GM21528 (cell line): Measurements from ENCODE around the gene SLC10A3.

Experiments used
- ATAC-seq: cut with Tn5 transposase; IDR thresholded peaks from one replicate; pipeline ENCODE4 v1.9.1; 2021; ENCODE audit warnings: mild to moderate bottlenecking, moderate library complexity; ENCODE audit not compliant: unreplicated experiment, low FRiP score

Gene SLC10A3

DNA sequence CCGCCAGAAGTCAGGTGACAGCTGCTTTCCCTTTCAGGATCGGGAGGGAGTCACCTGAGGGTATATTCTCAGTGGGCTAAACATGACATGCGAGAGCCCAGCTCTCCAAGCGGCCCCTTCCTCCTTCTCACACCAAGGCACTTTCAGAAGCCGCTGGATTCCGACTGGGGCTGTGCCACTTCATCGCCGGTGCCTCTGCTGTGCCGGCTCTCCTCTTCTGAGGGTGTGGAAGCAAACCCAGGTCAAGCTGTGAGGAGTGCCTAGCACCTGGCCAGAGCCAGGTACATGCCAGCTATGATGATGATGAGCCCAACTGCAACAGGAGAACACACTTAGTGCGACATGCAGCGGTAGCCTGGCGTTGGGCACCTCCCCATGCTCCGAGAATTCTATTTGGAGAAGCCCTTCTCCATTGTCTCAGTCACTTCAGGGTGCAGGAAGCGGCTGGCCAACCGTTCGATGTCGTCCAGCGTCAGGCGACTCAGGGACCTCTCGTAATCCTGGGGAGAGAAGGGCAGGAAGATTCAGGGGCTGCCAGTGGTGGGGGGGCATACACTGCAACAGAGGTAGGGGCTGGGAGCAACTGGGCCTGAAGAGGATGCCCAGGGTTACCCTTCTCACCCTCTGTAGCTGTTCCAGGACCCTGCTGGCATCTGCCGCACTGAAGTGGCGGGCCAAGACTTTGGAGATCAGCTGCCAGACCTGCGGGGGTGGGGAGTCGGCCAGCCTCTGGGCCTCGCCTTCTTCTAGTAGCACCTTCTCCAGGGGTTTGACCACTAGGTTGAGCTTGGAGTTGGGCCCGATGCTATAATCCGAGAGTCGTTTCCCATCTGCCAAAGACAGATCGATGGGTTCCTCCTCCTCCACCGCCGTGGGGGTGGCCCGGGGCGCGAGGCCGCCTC, 5.0 kb downstream of the SLC10A3 start:
- ATAC-seq = no peak

DNA sequence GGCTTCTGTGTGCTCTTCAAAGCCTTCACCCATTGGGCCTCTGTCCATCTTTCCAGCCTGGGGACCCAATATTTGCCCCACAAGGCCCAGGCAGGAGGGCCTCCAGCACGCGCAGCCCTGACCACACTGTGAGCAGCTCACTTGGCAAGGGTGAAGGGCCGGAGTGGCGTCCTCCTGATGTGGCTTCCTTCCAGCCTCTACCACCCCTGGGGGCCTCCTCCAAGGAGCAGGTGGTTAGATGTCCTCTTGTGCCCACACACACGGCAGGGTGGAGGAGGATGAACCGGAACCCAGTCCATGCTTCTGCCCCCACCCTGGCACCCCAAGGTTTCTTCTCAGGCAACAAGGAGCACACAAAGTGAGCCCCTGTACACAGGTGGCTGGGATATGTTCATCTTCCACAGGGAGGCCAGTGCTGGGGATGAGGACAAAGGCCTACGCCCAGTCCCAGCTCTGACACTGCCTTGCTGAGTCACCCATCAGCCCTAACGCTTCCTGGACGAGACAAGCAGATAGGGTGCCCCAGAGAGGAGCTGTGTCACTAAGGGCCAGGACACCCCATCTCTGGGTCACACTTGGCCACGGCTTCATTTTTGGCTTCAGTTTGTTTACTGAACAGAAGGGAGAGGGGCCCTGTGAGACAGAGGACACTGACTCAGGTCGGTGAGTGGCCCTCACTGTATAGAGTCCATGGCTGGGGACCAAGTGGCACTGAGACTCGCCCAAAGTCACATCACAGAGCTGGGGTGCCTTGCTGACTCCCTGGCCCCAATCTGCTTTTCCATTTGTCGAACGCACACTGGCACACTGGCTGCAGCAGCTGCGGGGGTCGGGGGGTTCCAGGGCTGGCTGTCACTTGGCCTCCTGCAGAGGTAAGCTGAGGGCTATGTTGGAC, 5.9 kb downstream of the SLC10A3 start:
- ATAC-seq = no peak

DNA sequence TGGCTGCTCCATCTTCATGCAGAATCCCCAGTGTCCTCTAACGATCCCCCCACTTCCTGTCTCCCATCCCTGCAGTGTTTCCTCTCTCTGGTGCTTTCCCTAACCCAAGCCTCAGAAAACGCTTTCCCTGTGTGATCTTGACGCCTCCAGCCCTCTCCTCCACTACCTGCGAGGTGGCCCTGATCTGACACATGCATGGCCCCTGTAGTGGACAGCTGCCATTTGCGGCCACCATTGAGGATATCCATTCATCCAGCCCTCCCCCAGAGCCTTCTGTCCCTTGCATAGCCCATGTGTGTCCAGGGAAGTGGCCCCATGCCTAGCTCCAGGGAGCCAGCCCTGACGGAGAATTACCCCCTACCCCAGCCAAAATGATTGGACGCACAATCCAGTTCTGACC, 7.1 kb downstream of the SLC10A3 start:
- no peak for ATAC-seq

DNA sequence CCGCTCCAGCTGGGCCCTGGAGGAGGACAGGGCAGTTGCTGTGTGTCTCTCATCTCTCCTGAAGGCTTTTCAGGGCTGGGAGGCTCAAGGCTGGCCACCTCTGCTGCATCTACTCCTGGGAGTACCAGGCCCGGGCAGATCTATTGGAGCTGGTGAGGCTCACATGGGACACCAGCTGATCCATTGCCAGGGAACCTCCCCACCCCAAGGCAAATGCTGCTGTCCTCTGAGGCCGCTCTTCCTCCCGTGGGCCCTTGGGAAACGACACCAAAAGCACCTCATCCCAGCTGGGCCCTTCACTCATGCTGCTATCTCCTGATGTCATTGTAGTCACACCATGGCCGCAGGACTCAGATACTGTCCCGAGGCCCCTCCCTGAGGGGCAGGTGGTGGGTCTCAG, 7.6 kb downstream of the SLC10A3 start:
- ATAC-seq = no peak

DNA sequence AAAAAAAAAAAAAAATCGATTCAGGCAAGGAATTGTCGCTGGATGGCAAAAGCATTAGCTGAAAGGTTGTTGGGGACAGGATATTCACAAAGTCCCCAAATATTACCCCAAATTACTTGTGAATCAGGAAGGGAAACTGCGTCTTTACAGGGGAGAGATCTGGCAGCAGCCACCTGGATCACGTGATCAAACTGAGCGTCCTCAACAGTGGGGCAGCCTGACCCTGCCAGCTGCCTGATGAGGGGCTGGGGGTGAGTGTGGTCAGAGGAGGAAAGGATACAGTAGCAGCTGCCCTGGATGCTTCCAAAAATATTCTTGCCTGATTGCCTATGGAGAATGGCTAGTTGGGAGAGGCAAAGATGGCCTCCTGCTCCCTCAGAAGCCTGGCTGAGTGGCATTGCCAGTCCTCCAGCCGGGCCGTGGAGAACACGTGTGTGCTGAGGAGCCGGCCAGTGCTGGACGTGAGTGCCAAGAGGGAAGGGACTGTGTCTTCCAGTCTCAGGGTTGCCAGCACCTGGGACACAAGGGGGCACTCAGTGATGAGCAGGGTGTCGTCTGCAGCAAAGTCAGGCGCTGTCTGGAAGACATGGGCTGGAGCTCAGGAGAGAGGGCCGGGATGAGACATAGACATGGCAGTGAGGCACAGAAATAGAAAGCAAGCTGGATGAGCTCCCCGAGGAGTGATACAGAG, 8.4 kb downstream of the SLC10A3 start:
- ATAC-seq = no peak

DNA sequence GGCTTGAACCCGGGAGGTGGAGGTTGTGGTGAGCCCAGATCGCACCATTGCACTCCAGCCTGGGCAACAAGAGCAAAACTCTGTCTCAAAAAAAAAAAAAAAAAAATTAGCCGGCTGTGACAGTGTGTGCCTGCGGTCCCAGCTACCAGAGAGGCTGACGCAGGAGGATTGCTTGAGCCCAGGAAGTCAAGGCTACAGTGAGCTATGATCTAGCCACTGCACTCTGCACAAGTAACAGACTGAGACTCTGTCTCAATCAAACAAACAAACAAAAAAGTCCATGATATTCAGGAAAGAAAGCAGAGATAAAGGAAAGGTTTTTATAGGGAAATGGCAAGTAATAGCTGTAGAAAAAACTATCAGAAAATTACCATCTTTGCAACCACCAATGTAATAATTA, 9.2 kb downstream of the SLC10A3 start:
- ATAC-seq = no peak

DNA sequence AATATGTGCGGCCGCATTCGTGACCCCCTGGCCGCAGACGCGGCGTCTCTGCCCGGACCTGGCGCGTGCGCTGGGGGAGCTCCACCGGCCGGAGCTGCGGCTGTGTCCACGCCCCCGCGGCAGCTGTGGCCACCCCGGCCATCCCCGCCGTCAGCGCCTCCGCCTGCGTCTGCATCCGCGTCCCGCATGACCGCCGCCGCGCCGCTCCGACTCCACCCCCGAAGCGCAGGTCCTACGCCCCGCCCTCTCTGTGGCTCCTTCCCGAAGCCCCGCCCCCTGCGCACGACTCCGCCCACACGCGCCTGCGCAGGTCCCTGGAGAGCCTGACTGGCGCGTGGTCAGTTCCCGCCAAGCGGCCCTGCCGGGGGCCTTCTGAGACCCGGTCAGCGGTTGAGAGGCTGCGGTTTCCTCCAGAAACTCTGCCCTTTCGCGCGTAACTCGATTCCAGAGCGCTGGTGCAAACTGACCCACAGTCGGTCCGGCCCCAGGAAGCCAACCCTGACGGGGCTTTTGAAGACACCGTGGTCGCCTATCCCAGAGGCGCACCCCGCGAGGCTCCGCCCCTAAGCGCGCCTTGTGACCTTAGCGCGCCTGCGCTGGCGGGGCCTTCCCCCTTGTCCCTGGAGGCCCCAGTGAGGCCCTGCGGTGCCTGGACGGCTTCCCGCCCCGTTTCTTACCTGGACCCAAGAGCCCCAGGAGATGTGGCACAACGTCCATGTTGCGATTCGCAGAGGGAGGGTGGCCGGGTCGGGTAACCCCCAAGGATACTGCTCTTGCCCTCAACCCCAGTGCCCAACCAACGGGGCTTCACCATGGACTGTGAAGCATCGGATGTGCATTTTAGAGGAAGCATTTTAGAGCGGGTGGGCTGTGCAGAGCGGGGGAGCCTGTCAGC, 11.5 kb downstream of the SLC10A3 start, which contains the start of gene LAGE3:
TSS of gene LAGE3 (minus strand) at position 554 of the 895 bp plus-strand sequence. CDS start at position 188, 366 bp downstream.
- ATAC-seq = peak; percentile 82

DNA sequence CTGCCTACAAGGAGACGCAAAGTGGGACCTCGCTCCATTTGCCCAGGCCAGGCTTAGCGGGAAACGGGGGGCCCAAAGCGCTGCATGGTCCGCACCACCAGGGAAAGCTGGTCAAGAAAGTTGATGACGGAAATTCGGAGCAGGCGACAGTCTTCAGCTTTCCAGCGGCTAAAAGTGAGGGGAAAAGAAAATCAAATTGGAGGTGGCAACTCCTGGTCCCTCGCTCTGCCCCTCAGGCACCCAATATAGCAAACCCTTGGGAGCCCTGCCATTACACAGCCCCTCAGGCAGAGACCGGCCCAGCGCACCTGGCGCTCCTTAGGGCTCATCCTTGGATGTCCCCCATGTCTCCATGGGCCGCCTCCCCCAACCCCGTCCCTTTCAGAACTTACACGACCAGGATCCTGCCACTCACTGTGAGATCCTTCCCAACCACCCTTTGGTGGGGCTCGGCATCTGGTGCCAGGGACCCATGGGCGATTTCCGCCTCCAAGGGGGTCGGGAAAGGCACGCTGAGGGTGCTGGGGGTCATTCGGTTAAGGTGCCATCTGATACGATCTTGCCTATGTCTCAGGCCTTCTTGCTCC, 12.4 kb downstream of the SLC10A3 start:
- ATAC-seq = no peak

DNA sequence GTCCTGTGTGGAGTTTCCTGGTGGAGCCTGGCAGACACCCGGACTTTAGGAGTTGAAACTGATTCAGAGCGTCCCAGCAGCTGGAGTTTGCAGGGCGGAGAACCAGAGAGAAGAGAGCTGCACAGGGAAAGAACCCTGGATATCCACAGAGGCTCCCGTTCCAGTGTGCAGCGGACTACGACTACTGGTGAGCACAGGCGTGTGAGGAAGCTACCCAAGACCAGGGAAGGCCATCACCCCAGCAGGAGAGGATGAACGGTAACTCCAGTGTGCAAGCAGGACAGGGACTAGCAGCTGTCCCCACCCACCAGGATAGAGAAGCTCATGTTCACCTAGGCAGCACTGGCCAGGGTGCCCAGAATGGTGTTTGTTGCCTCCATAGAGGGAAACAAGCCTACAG, 13.6 kb downstream of the SLC10A3 start:
- ATAC-seq = no peak

DNA sequence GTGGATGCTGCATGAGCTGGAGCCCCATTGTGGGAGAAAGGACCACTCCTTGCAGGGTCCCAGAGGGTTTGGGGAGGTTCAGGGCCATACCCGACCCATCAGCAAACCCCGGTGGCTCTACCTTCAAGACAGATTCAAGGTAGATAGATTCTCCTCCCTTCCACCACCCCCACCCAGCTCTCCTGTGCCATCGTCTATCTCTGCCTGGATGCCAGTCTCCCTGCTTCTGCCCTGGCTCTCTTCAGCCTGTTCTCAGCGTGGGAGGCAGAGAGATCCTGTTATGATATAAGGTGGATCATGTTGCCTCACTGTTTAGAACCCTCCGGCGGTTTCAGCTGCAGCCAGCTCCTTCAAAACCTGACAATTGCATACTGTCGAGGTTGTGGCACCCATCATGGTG, 16.7 kb downstream of the SLC10A3 start:
- ATAC-seq = no peak

DNA sequence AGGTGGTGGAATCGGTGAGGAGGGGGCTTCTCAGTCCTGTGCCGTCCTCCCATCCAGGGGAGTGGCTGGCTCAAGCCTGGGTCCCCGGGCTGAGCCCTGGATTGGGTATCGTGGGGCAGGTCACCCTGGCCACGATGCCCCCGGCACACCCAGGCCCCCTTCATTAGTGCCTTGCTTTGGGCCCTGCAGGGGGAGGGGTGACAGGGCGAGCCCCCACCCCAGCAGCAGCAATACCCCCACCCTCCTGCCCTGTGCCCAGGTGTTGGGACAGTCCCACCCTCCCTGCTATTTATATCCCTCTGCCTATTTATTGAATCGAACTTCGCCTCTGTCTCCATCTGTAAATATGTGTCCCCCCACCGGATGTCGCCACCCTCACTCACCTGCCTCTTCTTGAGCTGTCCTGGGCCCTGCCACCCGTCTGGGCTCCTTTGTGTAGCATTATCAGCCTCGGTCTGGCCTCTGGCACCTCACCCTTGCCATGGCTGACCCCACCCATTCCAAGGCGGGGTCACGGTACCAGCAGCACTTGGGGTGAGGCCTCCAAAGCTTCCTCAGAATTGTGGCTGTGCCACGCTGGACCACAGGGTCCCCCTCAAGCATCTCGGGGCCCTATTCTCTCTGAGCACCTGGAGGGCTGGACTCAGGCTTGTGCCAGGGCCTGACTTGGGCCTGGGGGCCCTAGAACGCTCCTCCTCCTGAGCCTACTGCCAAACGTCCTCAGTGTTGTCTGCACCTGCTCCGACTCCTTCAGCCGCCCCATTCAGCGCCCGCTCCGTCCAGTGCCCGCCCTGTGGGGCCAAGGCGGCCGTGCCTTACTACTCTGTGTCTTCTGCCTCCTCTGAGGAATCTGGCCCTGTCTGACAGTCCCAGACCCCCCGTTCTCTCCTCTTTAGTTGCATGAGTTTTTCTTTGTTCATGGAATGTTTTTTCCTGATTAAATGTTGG, 17.5 kb downstream of the SLC10A3 start:
- no peak for ATAC-seq

DNA sequence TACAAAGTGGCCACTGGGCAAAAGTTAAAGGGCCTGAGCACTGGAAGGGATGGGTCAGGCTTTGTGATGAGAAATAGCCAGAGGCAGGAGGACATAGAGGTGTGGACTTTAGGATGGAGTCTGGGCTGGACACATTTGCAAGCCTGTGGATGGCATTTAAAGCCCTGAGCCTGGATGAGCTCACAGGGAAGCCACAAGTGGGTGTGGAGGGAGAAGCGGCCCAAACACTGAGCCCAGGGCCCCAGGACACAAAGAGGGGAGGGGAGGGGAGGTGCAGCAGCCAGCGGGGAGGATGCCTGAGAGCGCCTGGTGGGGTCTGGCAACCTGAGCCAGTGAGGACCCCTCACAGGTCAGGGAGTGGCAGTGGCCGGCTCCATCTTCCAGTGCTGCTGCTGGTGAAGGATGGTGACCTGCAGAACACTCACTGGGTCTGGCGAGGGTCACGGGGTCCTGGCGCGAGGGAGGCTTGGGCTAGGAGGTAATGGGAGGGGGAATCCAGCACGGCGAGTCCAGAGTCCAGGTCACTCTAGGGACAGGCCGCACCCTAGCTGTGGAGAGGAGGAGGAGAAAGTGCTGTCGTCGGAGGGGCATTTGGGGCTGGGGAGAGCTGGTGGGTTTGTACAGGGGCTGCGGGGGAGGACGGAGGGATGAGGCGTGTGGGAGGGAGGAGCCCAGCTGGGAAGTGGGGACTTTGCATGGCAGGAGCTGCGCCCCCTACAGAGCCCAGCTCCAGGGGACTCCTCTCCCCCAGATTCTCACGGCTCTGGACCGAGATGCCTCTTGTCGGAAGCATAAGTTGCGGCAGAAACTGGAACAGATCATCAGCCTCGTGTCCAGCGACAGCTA, 18.4 kb downstream of the SLC10A3 start:
- ATAC-seq = no peak

DNA sequence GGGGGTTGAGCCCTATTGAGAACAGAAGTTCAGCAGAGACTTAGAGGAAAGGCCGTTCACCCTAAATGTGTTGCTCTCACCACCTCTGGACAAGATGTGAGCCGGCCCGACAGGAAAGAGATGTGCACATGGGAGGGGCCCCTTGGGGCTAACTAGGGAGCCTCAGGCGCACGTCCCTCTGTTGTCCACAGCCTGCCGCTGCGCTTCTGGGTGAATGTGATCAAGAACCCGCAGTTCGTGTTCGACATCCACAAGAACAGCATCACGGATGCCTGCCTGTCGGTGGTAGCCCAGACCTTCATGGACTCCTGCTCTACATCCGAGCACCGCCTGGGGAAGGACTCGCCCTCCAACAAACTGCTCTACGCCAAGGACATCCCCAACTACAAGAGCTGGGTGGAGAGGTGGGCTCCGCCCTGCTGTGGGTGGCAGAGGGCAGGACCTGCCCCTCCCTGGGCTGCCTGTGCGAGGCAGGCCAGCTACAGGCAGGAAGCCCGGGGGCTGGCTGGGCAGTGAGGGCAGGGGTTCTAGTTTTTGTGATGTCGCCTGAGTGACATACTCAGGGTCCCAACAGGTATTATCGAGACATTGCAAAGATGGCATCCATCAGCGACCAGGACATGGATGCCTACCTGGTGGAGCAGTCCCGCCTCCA, 19.4 kb downstream of the SLC10A3 start:
- no peak for ATAC-seq

DNA sequence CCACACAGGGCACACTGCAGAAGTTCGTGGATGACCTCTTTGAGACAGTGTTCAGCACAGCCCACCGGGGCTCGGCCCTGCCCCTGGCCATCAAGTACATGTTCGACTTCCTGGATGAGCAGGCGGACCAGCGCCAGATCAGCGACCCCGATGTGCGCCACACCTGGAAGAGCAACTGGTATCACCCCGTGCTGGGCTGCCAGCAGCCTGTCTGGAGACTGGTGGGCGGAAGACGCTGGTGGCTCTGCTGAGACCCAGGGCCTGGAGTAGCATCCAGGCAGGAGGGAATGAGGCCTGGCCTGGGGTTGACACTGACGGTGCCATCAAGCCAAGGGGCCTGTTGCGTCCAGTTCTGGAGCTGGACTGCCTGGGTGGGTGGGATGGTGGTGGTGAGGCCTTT, 20.0 kb downstream of the SLC10A3 start:
- ATAC-seq = no peak

DNA sequence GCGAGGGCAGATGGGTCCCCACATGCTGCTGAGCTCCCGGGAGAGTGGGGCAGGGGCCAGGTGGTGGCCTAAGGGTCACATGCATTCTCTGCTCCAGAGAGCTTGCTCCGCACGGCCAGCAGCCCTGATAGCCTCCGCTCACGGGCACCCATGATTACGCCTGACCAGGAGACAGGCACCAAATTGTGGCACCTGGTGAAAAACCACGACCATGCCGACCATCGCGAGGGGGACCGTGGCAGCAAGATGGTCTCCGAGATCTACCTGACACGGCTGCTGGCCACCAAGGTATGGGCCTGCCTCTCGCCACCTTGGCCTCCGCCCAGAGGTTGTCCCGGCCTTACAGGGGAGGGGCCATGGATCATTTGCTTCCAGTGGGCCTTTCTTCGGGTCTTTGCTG, 20.5 kb downstream of the SLC10A3 start:
- no peak for ATAC-seq

DNA sequence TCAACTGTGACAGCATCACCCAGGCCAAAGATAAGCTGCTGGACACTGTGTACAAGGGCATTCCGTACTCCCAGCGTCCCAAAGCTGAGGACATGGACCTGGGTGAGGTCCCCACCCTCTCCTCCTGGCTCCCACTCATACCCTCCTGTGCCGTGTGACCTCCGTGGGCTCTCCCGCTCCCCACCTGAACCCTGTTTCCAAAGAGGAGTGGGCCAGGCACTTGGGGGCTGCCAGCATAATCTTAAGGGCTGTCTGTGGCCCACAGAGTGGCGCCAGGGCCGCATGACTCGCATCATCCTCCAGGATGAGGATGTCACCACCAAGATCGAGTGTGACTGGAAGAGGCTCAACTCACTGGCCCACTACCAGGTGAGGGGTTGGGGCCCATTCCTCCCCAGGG, 21.3 kb downstream of the SLC10A3 start:
- ATAC-seq = no peak

DNA sequence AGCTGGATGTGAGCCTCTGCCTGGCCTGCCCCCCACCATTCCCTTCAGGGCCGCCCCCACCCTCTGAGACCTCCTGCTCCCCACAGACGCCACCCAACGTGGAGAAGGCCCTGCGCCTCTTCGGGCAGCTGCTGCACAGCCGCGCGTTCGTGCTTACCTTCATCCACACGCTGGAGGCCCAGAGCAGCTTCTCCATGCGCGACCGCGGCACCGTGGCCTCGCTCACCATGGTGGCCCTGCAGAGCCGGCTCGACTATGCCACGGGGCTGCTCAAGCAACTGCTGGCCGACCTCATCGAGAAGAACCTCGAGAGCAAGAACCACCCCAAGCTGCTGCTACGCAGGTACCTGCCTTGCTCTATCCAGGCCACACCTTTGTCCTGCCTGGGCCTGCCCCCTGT, 22.2 kb downstream of the SLC10A3 start:
- no peak for ATAC-seq
